Mesenchymal stem cell (in vitro differentiated cells and primary cell): ENCODE results near the gene CFAP58.

ENCODE experiments used
- DNase-seq: peaks from one replicate; pipeline ENCODE4 v3.0.0-alpha.2; 2013
- H2AFZ ChIP-seq: one replicate; pipeline ENCODE4 v1.6.1; 2013; ENCODE audit warnings: low read depth, mild to moderate bottlenecking, control low read depth, inconsistent platforms, low read length, moderate library complexity
- H2AK5ac ChIP-seq: 2 replicates; pipeline ENCODE4 v1.6.1; 2013; ENCODE audit warnings: low read length, moderate library complexity, mild to moderate bottlenecking, inconsistent platforms; ENCODE audit not compliant: severe bottlenecking
- H2BK120ac ChIP-seq: one replicate; pipeline ENCODE4 v1.6.1; 2013; ENCODE audit warnings: low read depth, mild to moderate bottlenecking, inconsistent platforms, low read length, moderate library complexity
- H2BK12ac ChIP-seq, 2 experiments: one replicate each; pipeline ENCODE4 v1.6.1; 2013; ENCODE audit warnings: inconsistent platforms in 2 of 2, low read length in 2 of 2, mild to moderate bottlenecking in 2 of 2, moderate library complexity in 2 of 2, control low read depth in 1 of 2
- H2BK15ac ChIP-seq: one replicate; pipeline ENCODE4 v1.6.1; 2013; ENCODE audit warnings: mild to moderate bottlenecking, low read depth, inconsistent platforms; ENCODE audit not compliant: poor library complexity, severe bottlenecking
- H2BK5ac ChIP-seq: 2 replicates; pipeline ENCODE4 v1.6.1; 2013; ENCODE audit warnings: low read depth, mild to moderate bottlenecking, low read length, control low read depth, inconsistent platforms; ENCODE audit not compliant: poor library complexity, severe bottlenecking
- H3K14ac ChIP-seq, 2 experiments: one replicate each; pipeline ENCODE4 v1.6.1; 2013; ENCODE audit warnings: inconsistent platforms in 2 of 2, low read length in 2 of 2, control low read depth in 1 of 2, mild to moderate bottlenecking in 1 of 2, moderate library complexity in 1 of 2
- H3K18ac ChIP-seq, 2 experiments: one replicate each; pipeline ENCODE4 v1.6.1; 2013; ENCODE audit warnings: inconsistent platforms in 2 of 2, low read length in 2 of 2, control low read depth in 1 of 2, low read depth in 1 of 2, mild to moderate bottlenecking in 1 of 2
- H3K23ac ChIP-seq, 2 experiments: one replicate each; pipeline ENCODE4 v1.6.1; 2013; ENCODE audit warnings: inconsistent platforms in 2 of 2, low read length in 2 of 2, mild to moderate bottlenecking in 2 of 2, moderate library complexity in 2 of 2, control low read depth in 1 of 2
- H3K27ac ChIP-seq: 2 replicates; pipeline ENCODE4 v1.5.1; 2013; ENCODE audit warnings: mild to moderate bottlenecking, moderate library complexity, low read length, control low read depth, inconsistent platforms; ENCODE audit not compliant: poor library complexity, severe bottlenecking
- H3K27me3 ChIP-seq, 2 experiments: 2 replicates each; pipeline versions ENCODE4 v1.6.1 to v1.7.0; 2013; ENCODE audit warnings: low read length in 2 of 2, mild to moderate bottlenecking in 2 of 2, moderate library complexity in 2 of 2, control low read depth in 1 of 2, inconsistent platforms in 1 of 2; ENCODE audit not compliant: control insufficient read depth in 1 of 2, insufficient read depth in 1 of 2
- H3K36me3 ChIP-seq, 2 experiments: 2 replicates each; pipeline versions ENCODE4 v1.6.1 to v1.7.0; 2013; ENCODE audit warnings: low read length in 2 of 2, control low read depth in 1 of 2, inconsistent platforms in 1 of 2, low read depth in 1 of 2, mild to moderate bottlenecking in 1 of 2; ENCODE audit not compliant: insufficient read depth in 2 of 2, control insufficient read depth in 1 of 2
- H3K4ac ChIP-seq, 2 experiments: one replicate each; pipeline ENCODE4 v1.6.1; 2013; ENCODE audit warnings: inconsistent platforms in 2 of 2, low read length in 2 of 2, mild to moderate bottlenecking in 2 of 2, moderate library complexity in 2 of 2, control low read depth in 1 of 2, low read depth in 1 of 2
- H3K4me1 ChIP-seq: 2 replicates; pipeline ENCODE4 v1.6.1; 2013; ENCODE audit warnings: low read depth, low read length, control low read depth; ENCODE audit not compliant: control insufficient read depth, insufficient read depth
- H3K4me2 ChIP-seq: 2 replicates; pipeline ENCODE4 v1.6.1; 2013; ENCODE audit warnings: low read length, mild to moderate bottlenecking, inconsistent platforms; ENCODE audit not compliant: poor library complexity, severe bottlenecking
- H3K4me3 ChIP-seq, 2 experiments: 2 replicates each; pipeline versions ENCODE4 v1.5.1 to v1.7.0; 2013; ENCODE audit warnings: low read length in 2 of 2, mild to moderate bottlenecking in 2 of 2, control low read depth in 1 of 2, low read depth in 1 of 2; ENCODE audit not compliant: insufficient read depth in 1 of 2
- H3K79me1 ChIP-seq: replicated peaks from 2 replicates; pipeline ENCODE4 v1.6.1; 2013; ENCODE audit warnings: mild to moderate bottlenecking, control low read depth, low read length, inconsistent platforms; ENCODE audit not compliant: poor library complexity, severe bottlenecking
- H3K9ac ChIP-seq: 2 replicates; pipeline ENCODE4 v1.7.0; 2013; ENCODE audit warnings: mild to moderate bottlenecking, low read length, moderate library complexity
- H3K9me3 ChIP-seq: 2 replicates; pipeline ENCODE4 v1.7.0; 2013; ENCODE audit warnings: mild to moderate bottlenecking, low read length; ENCODE audit not compliant: control insufficient read depth
- H4K8ac ChIP-seq: one replicate; pipeline ENCODE4 v1.6.1; 2013; ENCODE audit warnings: inconsistent platforms, mild to moderate bottlenecking, low read length, moderate library complexity
- H4K91ac ChIP-seq: one replicate; pipeline ENCODE4 v1.6.1; 2013; ENCODE audit warnings: mild to moderate bottlenecking, low read length, inconsistent platforms
- whole genome bisulfite sequencing: methylation state at CpG from one replicate; pipeline ENCODE4 v1.1.7; 2013; ENCODE audit warnings: mixed read lengths; 5-methylcytosine and 5-hydroxymethylcytosine counted together

Gene CFAP58

GRCh38 chr10:104488439-104488832 is 134.8 kb downstream of the CFAP58 start:
- H3K23ac ChIP-seq = no peak overlapping the region
- peak overlapping the region; percentile 5 for H3K9ac ChIP-seq
- no peak overlapping the region for H4K8ac ChIP-seq
- H2AFZ ChIP-seq = no peak overlapping the region
- H3K27ac ChIP-seq = no peak overlapping the region
- no peak overlapping the region for H3K4me2 ChIP-seq
- no peaks in the 10 kb centered on the region for H3K36me3 ChIP-seq
- no peak overlapping the region for H2AK5ac ChIP-seq
- 63% methylated on average over 2 of the region's 2 CpGs for WGBS
- H3K4me1 ChIP-seq = peaks cover 1% of the 10 kb centered on the region
- H3K14ac ChIP-seq = no peak overlapping the region
- H3K4me3 ChIP-seq = no peak overlapping the region
- H3K79me1 ChIP-seq = no peaks in the 10 kb centered on the region
- H4K91ac ChIP-seq = no peak overlapping the region
- no peak overlapping the region for H3K18ac ChIP-seq
- peaks cover 0 to 8% of the 10 kb centered on the region in 2 experiments for H3K27me3 ChIP-seq
- no peak for DNase-seq
- no peak overlapping the region for H2BK12ac ChIP-seq
- no peak overlapping the region for H2BK120ac ChIP-seq
- H3K9me3 ChIP-seq = no peaks in the 10 kb centered on the region
- H2BK15ac ChIP-seq = no peak overlapping the region
- H2BK5ac ChIP-seq = no peak overlapping the region
- H3K4ac ChIP-seq = no peak overlapping the region

- Histone ChIP-seq H3K36me3 (no peaks in the 10 kb centered on the region), H3K27ac (no peak overlapping the region), H4K91ac (no peak overlapping the region), H3K23ac (no peak overlapping the region), H3K9ac (no peak overlapping the region), H3K18ac (no peak overlapping the region), H2AK5ac (no peak overlapping the region), H2BK15ac (no peak overlapping the region), H3K27me3 (no peaks in the 10 kb centered on the region), H2BK12ac (no peak overlapping the region), H2BK5ac (no peak overlapping the region), H3K9me3 (no peaks in the 10 kb centered on the region), H3K4ac (no peak overlapping the region), H3K4me2 (no peak overlapping the region), H2BK120ac (no peak overlapping the region), H4K8ac (no peak overlapping the region), H3K14ac (no peak overlapping the region), H2AFZ (no peak overlapping the region), H3K4me1 (peaks cover 1% of the 10 kb centered on the region), H3K4me3 (no peak overlapping the region), H3K79me1 (no peaks in the 10 kb centered on the region)
- DNase-seq = no peak
- 80% methylated on average over 4 of the region's 4 CpGs for WGBS
Measured at GRCh38 chr10:104492329-104492940, 138.8 kb downstream of the CFAP58 start.

GRCh38 chr10:104498347-104499081 is 144.9 kb downstream of the CFAP58 start:
- H3K36me3 ChIP-seq = no peaks in the 10 kb centered on the region
- 61% methylated on average over 4 of the region's 4 CpGs for WGBS
- H2AK5ac ChIP-seq = no peak overlapping the region
- no peak overlapping the region for H3K14ac ChIP-seq
- no peak overlapping the region for H2BK12ac ChIP-seq
- no peak overlapping the region for H2BK15ac ChIP-seq
- no peak for DNase-seq
- H3K4ac ChIP-seq = no peak overlapping the region
- no peak overlapping the region for H3K4me2 ChIP-seq
- H3K79me1 ChIP-seq = no peaks in the 10 kb centered on the region
- H3K18ac ChIP-seq = no peak overlapping the region
- no peak overlapping the region for H3K9ac ChIP-seq
- H4K91ac ChIP-seq = no peak overlapping the region
- H3K9me3 ChIP-seq = no peaks in the 10 kb centered on the region
- H2BK5ac ChIP-seq = no peak overlapping the region
- no peak overlapping the region for H3K4me3 ChIP-seq
- H3K27me3 ChIP-seq = peaks cover 0 to 7% of the 10 kb centered on the region in 2 experiments
- H2BK120ac ChIP-seq = no peak overlapping the region
- H2AFZ ChIP-seq = no peak overlapping the region
- no peak overlapping the region for H4K8ac ChIP-seq
- no peak overlapping the region for H3K27ac ChIP-seq
- no peak overlapping the region for H3K23ac ChIP-seq
- no peaks in the 10 kb centered on the region for H3K4me1 ChIP-seq

GRCh38 chr10:104501449-104501848 is 147.8 kb downstream of the CFAP58 start:
- H3K23ac ChIP-seq = no peak overlapping the region
- H3K4me3 ChIP-seq = no peak overlapping the region
- H4K91ac ChIP-seq = no peak overlapping the region
- no peak overlapping the region for H2BK15ac ChIP-seq
- H3K14ac ChIP-seq = no peak overlapping the region
- H3K9ac ChIP-seq = no peak overlapping the region
- H3K27me3 ChIP-seq = peaks cover 0 to 15% of the 10 kb centered on the region in 2 experiments
- H3K4me1 ChIP-seq = no peaks in the 10 kb centered on the region
- H2BK120ac ChIP-seq = no peak overlapping the region
- WGBS = no CpG with 5 or more reads among the region's 2 CpGs
- no peak overlapping the region for H3K27ac ChIP-seq
- no peak overlapping the region for H2AFZ ChIP-seq
- no peak overlapping the region for H2AK5ac ChIP-seq
- H2BK12ac ChIP-seq = no peak overlapping the region
- H3K36me3 ChIP-seq = no peaks in the 10 kb centered on the region
- H3K18ac ChIP-seq = no peak overlapping the region
- H3K4ac ChIP-seq = no peak overlapping the region
- no peak for DNase-seq
- no peaks in the 10 kb centered on the region for H3K79me1 ChIP-seq
- H3K4me2 ChIP-seq = no peak overlapping the region
- H4K8ac ChIP-seq = no peak overlapping the region
- no peak overlapping the region for H2BK5ac ChIP-seq
- no peaks in the 10 kb centered on the region for H3K9me3 ChIP-seq
